Activated naive CD4-positive, alpha-beta T cell treated with anti-CD3 and anti-CD28 coated beads for 36 hours (primary cell): ENCODE results near the gene FKBP1A. TPM values are rescaled to one million over a fixed set of nuclear protein-coding genes. Genes with fewer than 3 reads are reported as not detected.
A peak's percentile ranks its signal among the peaks of the same experiment; 100 is the strongest.

Experiments used
- CTCF ChIA-PET: fragments of 350-600 bp; sonication (Branson Sonifier 250); formaldehyde crosslinking; loops from one replicate; lab custom pipeline; 2021; ENCODE audit warnings: antibody characterized with exemption; lab: Charles Lee
- DNase-seq: peaks from one replicate; pipeline ENCODE4 v3.0.0-alpha.2; 2020
- H3K27ac Mint-ChIP-seq: one replicate; pipeline ENCODE4 v1.8.0; 2021; ENCODE audit warnings: mild to moderate bottlenecking, mixed read lengths
- H3K27me3 Mint-ChIP-seq: one replicate; pipeline ENCODE4 v1.8.0; 2021; ENCODE audit warnings: low read depth, mixed read lengths
- H3K36me3 Mint-ChIP-seq: one replicate; pipeline ENCODE4 v1.8.0; 2021; ENCODE audit warnings: low read depth, mixed read lengths
- H3K4me1 Mint-ChIP-seq: one replicate; pipeline ENCODE4 v1.8.0; 2021; ENCODE audit warnings: low read depth, mixed read lengths
- H3K4me3 Mint-ChIP-seq: one replicate; pipeline ENCODE4 v1.8.0; 2021; ENCODE audit warnings: mild to moderate bottlenecking, moderate library complexity, mixed read lengths
- H3K9me3 Mint-ChIP-seq: one replicate; pipeline ENCODE4 v1.8.0; 2021; ENCODE audit warnings: mixed read lengths
- intact Hi-C: fragments of 100-400 bp; cut with micrococcal nuclease; formaldehyde crosslinking; loops from one replicate; pipeline ENCODE4 v1.15.1; 2023
- total RNA-seq, 2 experiments: library from RNA; stranded (reverse); gene quantifications; one replicate each; pipeline ENCODE4 v1.2.3, GENCODE V29; 2021

The FKBP1A gene
- total RNA-seq, 2 experiments from 2014 or later = 232 to 237 TPM

- Mint-ChIP-seq H3K4me3 (no peak overlapping the region), H3K36me3 (peaks cover 19% of the 10 kb centered on the region), H3K4me1 (peaks cover 55% of the 10 kb centered on the region), H3K9me3 (no peaks in the 10 kb centered on the region), H3K27me3 (no peaks in the 10 kb centered on the region), H3K27ac (no peak overlapping the region)
- intact Hi-C loops = no loop called here
- CTCF ChIA-PET = no interaction called here
- no peak for DNase-seq
Observed at GRCh38 chr20:1334370-1334731, 58.5 kb downstream of the FKBP1A start.

- DNase-seq = no peak
- Mint-ChIP-seq H3K9me3 (no peaks in the 10 kb centered on the region), H3K27me3 (no peaks in the 10 kb centered on the region), H3K36me3 (peaks cover 19% of the 10 kb centered on the region), H3K4me3 (no peak overlapping the region), H3K27ac (no peak overlapping the region), H3K4me1 (peaks cover 60% of the 10 kb centered on the region)
- CTCF ChIA-PET = no interaction called here
- intact Hi-C loops = no loop called here
Observed at GRCh38 chr20:1333462-1334369, 59.1 kb downstream of the FKBP1A start.

GRCh38 chr20:1332749-1333300, 60.0 kb downstream of the FKBP1A start:
- Mint-ChIP-seq H3K36me3 (peaks cover 19% of the 10 kb centered on the region), H3K9me3 (no peaks in the 10 kb centered on the region), H3K27ac (no peak overlapping the region), H3K4me3 (no peak overlapping the region), H3K27me3 (no peaks in the 10 kb centered on the region), H3K4me1 (peaks cover 63% of the 10 kb centered on the region)
- intact Hi-C loops = no loop called here
- CTCF ChIA-PET = interaction anchor here (1.2 kb wide), 1 partner anchor 12 kb away, joined by 3 read pairs; no protein-coding TSS in a partner anchor
- DNase-seq = no peak

DNA sequence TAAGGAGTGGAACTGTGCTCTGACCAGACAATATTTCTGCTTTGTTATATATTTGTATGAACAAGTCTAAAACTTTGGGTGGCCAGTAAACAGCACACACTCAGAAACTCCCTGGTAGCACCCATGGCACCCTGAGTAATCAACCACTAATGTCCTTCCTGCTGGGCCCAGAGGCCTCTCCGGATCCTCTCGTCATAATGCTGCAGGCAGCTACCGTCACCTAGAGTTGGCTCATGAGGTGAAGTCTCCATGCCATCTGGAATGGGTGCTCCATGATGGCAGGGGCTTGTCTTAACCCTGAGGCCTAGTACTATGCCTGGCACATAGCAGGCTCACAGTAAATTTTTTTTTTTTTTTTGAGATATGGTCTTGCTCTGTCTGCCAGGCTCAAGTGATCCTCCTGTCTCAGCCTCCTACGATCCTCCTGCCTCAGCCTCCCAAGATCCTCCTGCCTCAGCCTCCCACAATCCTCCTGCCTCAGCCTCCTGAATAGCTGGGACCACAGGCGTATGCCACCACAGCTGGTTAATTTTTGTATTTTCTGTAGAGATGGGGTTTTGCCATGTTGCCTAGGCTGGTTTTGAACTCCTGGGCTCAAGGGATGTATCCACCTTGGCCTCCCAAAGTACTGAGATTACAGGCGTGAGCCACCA, 60.9 kb downstream of the FKBP1A start:
- H3K27me3 Mint-ChIP-seq = no peaks in the 10 kb centered on the region
- H3K27ac Mint-ChIP-seq = no peak overlapping the region
- no peak overlapping the region for H3K4me3 Mint-ChIP-seq
- CTCF ChIA-PET = interaction anchor here (1.2 kb wide), 1 partner anchor 13 kb away, joined by 3 read pairs; no protein-coding TSS in a partner anchor
- H3K4me1 Mint-ChIP-seq = peaks cover 58% of the 10 kb centered on the region
- intact Hi-C loops = no loop called here
- H3K36me3 Mint-ChIP-seq = peaks cover 19% of the 10 kb centered on the region
- no peak for DNase-seq
- H3K9me3 Mint-ChIP-seq = no peaks in the 10 kb centered on the region

GRCh38 chr20:1331101-1331500, 61.8 kb downstream of the FKBP1A start:
- no peaks in the 10 kb centered on the region for H3K27me3 Mint-ChIP-seq
- intact Hi-C loops = no loop called here
- no peak overlapping the region for H3K4me3 Mint-ChIP-seq
- peaks cover 50% of the 10 kb centered on the region for H3K4me1 Mint-ChIP-seq
- no peak for DNase-seq
- peaks cover 19% of the 10 kb centered on the region for H3K36me3 Mint-ChIP-seq
- no peaks in the 10 kb centered on the region for H3K9me3 Mint-ChIP-seq
- peak overlapping the region; percentile 91 for H3K27ac Mint-ChIP-seq
- CTCF ChIA-PET = interaction anchor here (0.6 kb wide), 1 partner anchor 12 kb away, joined by 3 read pairs; no protein-coding TSS in a partner anchor

- H3K4me1 Mint-ChIP-seq = peaks cover 44% of the 10 kb centered on the region
- H3K27me3 Mint-ChIP-seq = no peaks in the 10 kb centered on the region
- intact Hi-C loops = loop anchor here (1.0 kb wide), 1 partner anchor 28 kb away; no protein-coding TSS in a partner anchor
- H3K9me3 Mint-ChIP-seq = no peaks in the 10 kb centered on the region
- peaks cover 19% of the 10 kb centered on the region for H3K36me3 Mint-ChIP-seq
- CTCF ChIA-PET = interaction anchor here (0.6 to 0.8 kb wide), 2 partner anchors 13 to 77 kb away, joined by 3 read pairs; no protein-coding TSS in a partner anchor
- H3K27ac Mint-ChIP-seq = peak overlapping the region; percentile 91
- peak; percentile 82 for DNase-seq
- no peak overlapping the region for H3K4me3 Mint-ChIP-seq
Observed at GRCh38 chr20:1330075-1330830, 62.6 kb downstream of the FKBP1A start.

GRCh38 chr20:1328680-1329330, 64.0 kb downstream of the FKBP1A start, which contains the start of gene SDCBP2:
Gene SDCBP2, minus strand, starts transcription at chr20:1329139. Its CDS starts 8,723 bp downstream, at chr20:1320416.
- peaks cover 13% of the 10 kb centered on the region for H3K36me3 Mint-ChIP-seq
- H3K4me3 Mint-ChIP-seq = peak within 1 kb of the TSS; percentile 2
- no peaks in the 10 kb centered on the region for H3K9me3 Mint-ChIP-seq
- H3K4me1 Mint-ChIP-seq = peaks cover 49% of the 10 kb centered on the region
- no peaks in the 10 kb centered on the region for H3K27me3 Mint-ChIP-seq
- no peak for DNase-seq
- CTCF ChIA-PET = interaction anchor here (0.7 kb wide), 1 partner anchor 181 kb away, joined by 3 read pairs; no protein-coding TSS in a partner anchor
- intact Hi-C loops = no loop called here
- H3K27ac Mint-ChIP-seq = peak within 1 kb of the TSS; percentile 91

GRCh38 chr20:1327827-1328679, 64.8 kb downstream of the FKBP1A start:
- Mint-ChIP-seq H3K4me3 (no peak overlapping the region), H3K36me3 (peaks cover 13% of the 10 kb centered on the region), H3K9me3 (no peaks in the 10 kb centered on the region), H3K27me3 (no peaks in the 10 kb centered on the region), H3K4me1 (peaks cover 46% of the 10 kb centered on the region), H3K27ac (peak overlapping the region; percentile 68)
- CTCF ChIA-PET = interaction anchor here (0.8 to 1.6 kb wide), 3 partner anchors 15 to 107 kb away, joined by 3 to 5 read pairs (median 4); no protein-coding TSS in a partner anchor
- intact Hi-C loops = no loop called here
- no peak for DNase-seq

GRCh38 chr20:1327241-1327653, 65.6 kb downstream of the FKBP1A start:
- H3K36me3 Mint-ChIP-seq = peaks cover 8% of the 10 kb centered on the region
- H3K4me3 Mint-ChIP-seq = no peak overlapping the region
- peaks cover 41% of the 10 kb centered on the region for H3K4me1 Mint-ChIP-seq
- peak overlapping the region; percentile 68 for H3K27ac Mint-ChIP-seq
- CTCF ChIA-PET = interaction anchor here (0.7 to 1.6 kb wide), 4 partner anchors 12 to 108 kb away, joined by 3 to 5 read pairs (median 4); no protein-coding TSS in a partner anchor
- intact Hi-C loops = no loop called here
- H3K27me3 Mint-ChIP-seq = no peaks in the 10 kb centered on the region
- no peaks in the 10 kb centered on the region for H3K9me3 Mint-ChIP-seq
- peak; percentile 31 for DNase-seq

GRCh38 chr20:1326031-1326930, 66.6 kb downstream of the FKBP1A start:
- intact Hi-C loops = no loop called here
- H3K9me3 Mint-ChIP-seq = no peaks in the 10 kb centered on the region
- peaks cover 35% of the 10 kb centered on the region for H3K4me1 Mint-ChIP-seq
- CTCF ChIA-PET = interaction anchor here (0.7 to 1.6 kb wide), 6 partner anchors 11 to 110 kb away, joined by 3 to 4 read pairs (median 4); partner anchors contain the start of gene SNPH
- no peak overlapping the region for H3K4me3 Mint-ChIP-seq
- no peak overlapping the region for H3K27ac Mint-ChIP-seq
- peaks cover 6% of the 10 kb centered on the region for H3K36me3 Mint-ChIP-seq
- no peak for DNase-seq
- no peaks in the 10 kb centered on the region for H3K27me3 Mint-ChIP-seq
